GM12878 (cell line): ENCODE measurements around the gene VGLL4. TPM values are rescaled to one million over a fixed set of nuclear protein-coding genes. Genes with fewer than 3 reads are reported as not detected.
"Not testable (repeated sequence)": the region's sequence is repeated elsewhere in the genome, so short reads cannot be mapped to it uniquely, and the experiment has no call there.

Experiments used
- ATAC-seq: fragments of 200-7000 bp; cut with Tn5 transposase; 3 replicates; pipeline ENCODE4 v1.9.1; 2020; ENCODE audit warnings: mild to moderate bottlenecking, moderate library complexity
- BruUV-seq: library from RNA; stranded (reverse); fragments of 400-500 nt; replicated peaks from 2 replicates; lab custom pipeline; 2021; lab: Mats Ljungman, UMichigan
- CTCF ChIA-PET: fragments of 300-600 bp; sonication (Branson Sonifier 250); formaldehyde crosslinking; extraction: SDS; loops from one replicate; lab custom pipeline; 2021; ENCODE audit warnings: inconsistent platforms; lab: Yijun Ruan, JAX
- POLR2A ChIA-PET: fragments of 350-600 bp; formaldehyde crosslinking; extraction: SDS; loops from one replicate; lab custom pipeline; 2021; ENCODE audit warnings: inconsistent platforms; lab: Charles Lee
- RAD21 ChIA-PET: fragments of 300-600 bp; sonication (Branson Sonifier 250); formaldehyde crosslinking; loops from one replicate; lab custom pipeline; 2023; ENCODE audit warnings: antibody characterized with exemption; ENCODE audit not compliant: unreplicated experiment; lab: Charles Lee
- SMC1A ChIA-PET: fragments of 300-600 bp; sonication (Branson Sonifier 250); formaldehyde crosslinking; loops from one replicate; lab custom pipeline; 2023; ENCODE audit not compliant: unreplicated experiment, uncharacterized antibody; lab: Charles Lee
- DNase-seq: peaks from one replicate; pipeline ENCODE4 v3.0.0-alpha.2; 2011; ENCODE audit warnings: low read depth, low spot score
- FAIRE-seq: peaks from 3 replicates; lab custom pipeline; 2011; peaks lifted over from hg19 to GRCh38; lab: Jason Lieb, UNC
- H2AFZ ChIP-seq: 2 replicates; pipeline ENCODE4 v1.6.0; 2011; ENCODE audit warnings: low read depth, low read length, control low read depth; ENCODE audit not compliant: control insufficient read depth
- H3K27ac ChIP-seq: 2 replicates; pipeline ENCODE4 v1.5.1; 2011; ENCODE audit warnings: control low read depth; ENCODE audit not compliant: control insufficient read depth, insufficient read depth
- H3K27me3 ChIP-seq, 2 experiments: replicated peaks in 1 of 2; 2 replicates each; pipeline versions ENCODE4 v1.6.0 to v1.6.1; 2011; ENCODE audit warnings: low read length in 1 of 2; ENCODE audit not compliant: control insufficient read depth in 2 of 2, insufficient read depth in 2 of 2
- H3K36me3 ChIP-seq, 2 experiments: 2 replicates each; pipeline ENCODE4 v1.5.1; 2011; ENCODE audit warnings: low read length in 1 of 2; ENCODE audit not compliant: control insufficient read depth in 2 of 2, insufficient read depth in 2 of 2
- H3K4me1 ChIP-seq: 2 replicates; pipeline ENCODE4 v1.6.1; 2011; ENCODE audit warnings: mild to moderate bottlenecking, low read length, moderate library complexity, mixed read lengths; ENCODE audit not compliant: control insufficient read depth, insufficient read depth
- H3K4me2 ChIP-seq: 2 replicates; pipeline ENCODE4 v1.6.0; 2011; ENCODE audit warnings: control low read depth; ENCODE audit not compliant: control insufficient read depth, insufficient read depth
- H3K4me3 ChIP-seq: fragments of 200-600 bp; sonication (generic); 2 replicates; pipeline ENCODE4 v1.5.1; 2016
- H3K79me2 ChIP-seq: 2 replicates; pipeline ENCODE4 v1.6.0; 2011; ENCODE audit warnings: low read length; ENCODE audit not compliant: control insufficient read depth, insufficient read depth
- H3K9ac ChIP-seq: 2 replicates; pipeline ENCODE4 v1.8.0; 2011; ENCODE audit warnings: low read length, control low read depth, mixed read lengths; ENCODE audit not compliant: control insufficient read depth, insufficient read depth
- H3K9me3 ChIP-seq: replicated peaks from 3 replicates; pipeline ENCODE4 v1.5.1; 2011; ENCODE audit warnings: mild to moderate bottlenecking, low read length; ENCODE audit not compliant: control insufficient read depth, insufficient read depth
- H4K20me1 ChIP-seq: 2 replicates; pipeline ENCODE4 v1.6.0; 2011; ENCODE audit not compliant: control insufficient read depth, insufficient read depth
- CBX3 ChIP-seq: fragments of 200-600 bp; sonication (generic); IDR thresholded peaks from 2 replicates; pipeline ENCODE4 v1.6.1; 2016; ENCODE audit warnings: low read depth, borderline replicate concordance
- CUX1 ChIP-seq: IDR thresholded peaks from 2 replicates; pipeline ENCODE4 v1.6.1; 2012; ENCODE audit warnings: improper control_type of control experiment, low read depth, low read length; ENCODE audit not compliant: insufficient replicate concordance
- DPF2 ChIP-seq: fragments of 450-650 bp; IDR thresholded peaks from 2 replicates; pipeline ENCODE4 v1.6.1; 2017; ENCODE audit warnings: mild to moderate bottlenecking
- GABPA ChIP-seq: IDR thresholded peaks from 2 replicates; pipeline ENCODE4 v1.6.1; 2014; ENCODE audit warnings: antibody characterized with exemption, low read depth, mild to moderate bottlenecking, inconsistent platforms
- IKZF1 ChIP-seq: fragments of 450-650 bp; conservative IDR thresholded peaks from 2 replicates; pipeline ENCODE4 v1.6.1; 2017; ENCODE audit warnings: antibody characterized with exemption, mild to moderate bottlenecking
- NRF1 ChIP-seq: conservative IDR thresholded peaks from 2 replicates; pipeline ENCODE4 v1.6.1; 2011; ENCODE audit warnings: mild to moderate bottlenecking, low read depth, low read length, improper control_type of control experiment
- RAD21 ChIP-seq: IDR thresholded peaks from 2 replicates; pipeline ENCODE4 v1.6.1; 2011; ENCODE audit warnings: mild to moderate bottlenecking, low read depth, low read length, moderate library complexity; ENCODE audit not compliant: insufficient read depth
- RAD51 ChIP-seq: fragments of 450-650 bp; IDR thresholded peaks from 2 replicates; pipeline ENCODE4 v1.6.1; 2016; ENCODE audit warnings: moderate library complexity, mild to moderate bottlenecking, inconsistent platforms
- WGBS: methylation state at CpG from one replicate; pipeline ENCODE4 v1.1.6; 2016; ENCODE audit warnings: low lambda C conversion rate; ENCODE audit not compliant: insufficient replicate concordance, insufficient coverage; ENCODE audit errors: missing lambda C conversion rate; 5-methylcytosine and 5-hydroxymethylcytosine counted together
- in situ Hi-C: fragments of 300-500 bp; cut with MboI; formaldehyde crosslinking; loops from 9 replicates; pipeline ENCODE4 v1.14.3; 2018; ENCODE audit warnings: mixed read lengths
- intact Hi-C: fragments of 100-400 bp; cut with micrococcal nuclease; formaldehyde crosslinking; loops from one replicate; pipeline ENCODE4 v1.14.2; 2022; ENCODE audit not compliant: unreplicated experiment
- polyA plus RNA-seq, 11 experiments: library from polyadenylated mRNA; depleted of rRNA in 4 of 11; unstranded in 6 of 11; stranded (reverse) in 5 of 11; fragments of >200 nt; fragmentation: Nextera tagmentation in 4 of 11; fragmentation: Illumina TruSeq in 1 of 11; extraction: Ambion mirVana in 4 of 11; extraction: Trizol in 1 of 11; gene quantifications; 1 replicate in 1 of 11; 2 replicates in 10 of 11; pipeline versions ENCODE4 v1.2.1 to v1.2.3, GENCODE V29; 2011 to 2016; ENCODE audit warnings: inconsistent platforms in 2 of 11, missing spikeins in 2 of 11, low read depth in 1 of 11
- total RNA-seq, 4 experiments: library from RNA; depleted of rRNA in 3 of 4; stranded (reverse); fragments of >200 nt in 3 of 4; fragmentation: Illumina TruSeq in 1 of 4; extraction: Trizol in 1 of 4; gene quantifications; 2 replicates each; pipeline versions ENCODE4 v1.2.1 to v1.2.3, GENCODE V29; 2013 to 2021

The VGLL4 gene
- total and polyA plus RNA-seq, 10 of the 15 experiments (the other 5 are each of a cell fraction or from before 2014, with no cell fraction given) = 0.44 to 38.1 (median 16.1) TPM

DNA sequence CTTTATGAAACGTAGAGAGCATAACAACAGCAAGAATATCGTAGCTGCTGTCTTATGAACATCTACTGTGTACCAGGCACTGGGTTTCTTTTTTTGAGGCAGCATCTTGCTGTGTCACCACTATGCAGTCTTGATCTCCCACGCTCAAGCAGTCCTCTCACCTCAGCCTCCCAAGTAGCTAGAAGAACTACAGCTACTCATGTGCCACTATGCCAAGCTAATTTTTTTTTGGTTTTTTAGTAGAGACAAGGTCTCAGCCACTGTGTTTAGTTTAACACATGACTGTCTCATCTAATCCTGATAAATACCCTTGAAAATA lies 129.9 kb downstream of the VGLL4 start:
- Histone ChIP-seq H3K36me3 (no peaks in the 10 kb centered on the region), H3K4me1 (no peaks in the 10 kb centered on the region), H3K27ac (no peak overlapping the region), H4K20me1 (no peaks in the 10 kb centered on the region), H3K79me2 (no peaks in the 10 kb centered on the region), H2AFZ (no peak overlapping the region), H3K4me2 (no peak overlapping the region), H3K27me3 (no peaks in the 10 kb centered on the region)
- in situ Hi-C loops = no loop called here
- 100% methylated on average over 3 of the region's 3 CpGs for WGBS
- BruUV-seq = no TSS peak
- ChIA-PET SMC1A (no interaction called here), RAD21 (no interaction called here)
- no peak for TF ChIP-seq GABPA
- no peak for TF ChIP-seq IKZF1
- TF ChIP-seq RAD51 = no peak
- TF ChIP-seq CUX1 = no peak
- no peak for TF ChIP-seq DPF2
- no peak for TF ChIP-seq CBX3
- TF ChIP-seq NRF1 = no peak
- TF ChIP-seq RAD21 = no peak
- TF ChIP-seq, all 136 proteins: peak for 0
- no peaks in the 10 kb centered on the region for H3K9me3 ChIP-seq
- ChIA-PET POLR2A (no interaction called here), CTCF (no interaction called here)
- intact Hi-C loops = no loop called here
- no peak for FAIRE-seq
- ATAC-seq = no peak
- no peak for DNase-seq
- H3K9ac ChIP-seq = no peak overlapping the region
- H3K4me3 ChIP-seq = no peak overlapping the region

DNA sequence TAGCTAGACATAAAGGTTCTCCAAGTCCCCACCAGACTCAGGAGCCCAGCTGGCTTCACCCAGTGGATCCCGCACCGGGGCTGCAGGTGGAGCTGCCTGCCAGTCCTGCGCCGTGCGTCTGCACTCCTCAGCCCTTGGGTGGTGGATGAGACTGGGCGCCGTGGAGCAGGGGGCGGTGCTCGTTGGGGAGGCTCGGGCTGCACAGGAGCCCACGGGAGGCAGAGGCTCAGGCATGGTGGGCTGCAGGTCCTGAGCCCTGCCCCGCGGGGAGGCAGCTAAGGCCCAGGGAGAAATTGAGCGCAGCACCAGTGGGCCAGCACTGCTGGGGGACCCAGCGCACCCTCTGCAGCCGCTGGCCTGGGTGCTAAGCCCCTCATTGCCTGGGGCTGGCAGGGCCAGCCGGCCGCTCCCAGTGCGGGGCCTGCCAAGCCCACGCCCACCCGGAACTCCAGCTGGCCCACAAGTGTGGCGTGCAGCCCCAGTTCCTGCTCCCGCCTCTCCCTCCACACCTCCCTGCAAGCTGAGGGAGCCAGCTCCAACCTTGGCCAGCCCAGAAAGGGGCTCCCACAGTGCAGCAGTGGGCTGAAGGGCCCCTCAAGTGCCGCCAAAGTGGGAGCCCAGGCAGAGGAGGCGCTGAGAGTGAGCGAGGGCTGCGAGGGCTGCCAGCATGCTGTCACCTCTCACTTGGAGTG lies 130.4 kb downstream of the VGLL4 start:
- SMC1A ChIA-PET, RAD21 ChIA-PET, CTCF ChIA-PET, H3K9ac ChIP-seq, ATAC-seq, H2AFZ ChIP-seq, BruUV-seq, POLR2A ChIA-PET, in situ Hi-C loops, DNase-seq, H3K27ac ChIP-seq, H3K36me3 ChIP-seq, FAIRE-seq, intact Hi-C loops, H4K20me1 ChIP-seq, H3K4me3 ChIP-seq, H3K27me3 ChIP-seq, H3K4me1 ChIP-seq, H3K4me2 ChIP-seq, H3K79me2 ChIP-seq, H3K9me3 ChIP-seq: not testable (repeated sequence)
- 93% methylated on average over 18 of the region's 27 CpGs for WGBS
